Tibial artery (tissue), 4 donors: ENCODE data around the gene NDUFA7.
"Not testable (repeated sequence)": the region's sequence is repeated elsewhere in the genome, so short reads cannot be mapped to it uniquely, and the experiment has no call there.

ENCODE experiments used
- DNase-seq, 2 donors: peaks; one replicate each; pipeline ENCODE4 v3.0.0-alpha.2; 2019
- H3K27ac ChIP-seq, 2 donors: fragments of 200-600 bp; sonication (generic) in 1 of 2; 1 replicate in 1 of 2; 2 replicates in 1 of 2; pipeline ENCODE4 v1.5.1; 2018 to 2019; ENCODE audit warnings: mild to moderate bottlenecking in 1 of 2
- H3K27me3 ChIP-seq, 2 donors: fragments of 200-600 bp; sonication (generic) in 1 of 2; one replicate each; pipeline versions ENCODE4 v1.5.1 to v1.6.0; 2016 to 2019
- H3K36me3 ChIP-seq, 3 donors: fragments of 200-600 bp; sonication (generic) in 2 of 3; one replicate each; pipeline ENCODE4 v1.5.1; 2016 to 2019; ENCODE audit warnings: mild to moderate bottlenecking in 2 of 3
- H3K4me1 ChIP-seq, 4 donors: fragments of 200-600 bp; sonication (generic) in 2 of 4; 1 replicate in 3 of 4; 2 replicates in 1 of 4; pipeline ENCODE4 v1.5.1; 2016 to 2019
- H3K4me3 ChIP-seq, 2 donors: fragments of 200-600 bp; sonication (generic) in 1 of 2; 1 replicate in 1 of 2; 2 replicates in 1 of 2; pipeline ENCODE4 v1.5.1; 2018 to 2019; ENCODE audit warnings: mild to moderate bottlenecking in 2 of 2
- H3K9me3 ChIP-seq, 3 donors: fragments of 200-600 bp; sonication (generic) in 1 of 3; one replicate each; pipeline ENCODE4 v1.5.1; 2016 to 2019
- CTCF ChIP-seq, 2 experiments: fragments of 200-600 bp in 1 of 2; fragments of 450-650 bp in 1 of 2; IDR thresholded peaks; one replicate each; pipeline ENCODE4 v1.5.1; 2017 to 2019; ENCODE audit warnings: antibody characterized with exemption in 2 of 2, mild to moderate bottlenecking in 1 of 2, moderate library complexity in 1 of 2
- intact Hi-C: fragments of 100-400 bp; cut with DNase I; formaldehyde crosslinking; loops from one replicate; pipeline ENCODE4 v1.15.0; 2023; ENCODE audit warnings: low total_unique reads

The NDUFA7 gene

GRCh38 chr19:8265872-8266271 is 55.3 kb downstream of the NDUFA7 start:
- peaks cover 0 to 6% of the 10 kb centered on the region in 2 donors for H3K27me3 ChIP-seq
- H3K27ac ChIP-seq: no peak overlapping the region
- H3K4me3 ChIP-seq: no peak overlapping the region
- intact Hi-C loops: loop anchor here (10.0 kb wide), 2 partner anchors 239 to 379 kb away; partner anchors contain the start of gene PRAM1
- no peak for TF ChIP-seq CTCF (IDR thresholded peaks at IDR 0.05)
- peak in 1 of 2 donors; percentile 6 for DNase-seq
- H3K36me3 ChIP-seq: peaks cover 0 to 15% (median 5%) of the 10 kb centered on the region in 3 donors
- H3K4me1 ChIP-seq: peaks cover 0 to 13% (median 6%) of the 10 kb centered on the region in 4 donors
- H3K9me3 ChIP-seq: no peaks in the 10 kb centered on the region

- peaks cover 0 to 15% (median 5%) of the 10 kb centered on the region in 3 donors for H3K36me3 ChIP-seq
- not testable (repeated sequence) for H3K4me1 ChIP-seq, H3K27ac ChIP-seq, H3K9me3 ChIP-seq, DNase-seq, H3K27me3 ChIP-seq, H3K4me3 ChIP-seq
- intact Hi-C loops: loop anchor here (10.0 kb wide), 2 partner anchors 241 to 381 kb away; partner anchors contain the start of gene PRAM1
Observed at GRCh38 chr19:8264248-8264647, 56.9 kb downstream of the NDUFA7 start.

- Histone ChIP-seq H3K27me3 (peaks cover 0 to 6% of the 10 kb centered on the region in 2 donors), H3K4me1 (no peaks in the 10 kb centered on the region), H3K27ac (no peak overlapping the region), H3K4me3 (no peak overlapping the region), H3K36me3 (peaks cover 0 to 28% (median 11%) of the 10 kb centered on the region in 3 donors), H3K9me3 (no peaks in the 10 kb centered on the region)
- no peak for TF ChIP-seq CTCF (IDR thresholded peaks at IDR 0.05)
- intact Hi-C loops: loop anchor here (10.0 kb wide), 2 partner anchors 242 to 382 kb away; partner anchors contain the start of gene PRAM1
- peak in 1 of 2 donors; percentile 39 for DNase-seq
Observed at GRCh38 chr19:8262431-8262830, 58.7 kb downstream of the NDUFA7 start.

GRCh38 chr19:8261881-8262280 is 59.3 kb downstream of the NDUFA7 start:
- intact Hi-C loops: loop anchor here (10.0 kb wide), 2 partner anchors 243 to 383 kb away; partner anchors contain the start of gene PRAM1
- H3K4me3 ChIP-seq: no peak overlapping the region
- no peaks in the 10 kb centered on the region for H3K4me1 ChIP-seq
- H3K36me3 ChIP-seq: peaks cover 0 to 34% (median 17%) of the 10 kb centered on the region in 3 donors
- peak in 1 of 2 donors; percentile 59 for DNase-seq
- H3K9me3 ChIP-seq: no peaks in the 10 kb centered on the region
- peaks cover 0 to 6% of the 10 kb centered on the region in 2 donors for H3K27me3 ChIP-seq
- no peak for TF ChIP-seq CTCF (IDR thresholded peaks at IDR 0.05)
- no peak overlapping the region for H3K27ac ChIP-seq

GRCh38 chr19:8261347-8261746 is 59.8 kb downstream of the NDUFA7 start:
- H3K4me3 ChIP-seq: no peak overlapping the region
- no peaks in the 10 kb centered on the region for H3K4me1 ChIP-seq
- peak in 1 of 2 donors; percentile 25 for DNase-seq
- H3K36me3 ChIP-seq: peaks cover 0 to 39% (median 22%) of the 10 kb centered on the region in 3 donors
- H3K9me3 ChIP-seq: no peaks in the 10 kb centered on the region
- no peak for TF ChIP-seq CTCF (IDR thresholded peaks at IDR 0.05)
- no peak overlapping the region for H3K27ac ChIP-seq
- peaks cover 0 to 6% of the 10 kb centered on the region in 2 donors for H3K27me3 ChIP-seq
- intact Hi-C loops: loop anchor here (10.0 kb wide), 2 partner anchors 243 to 383 kb away; partner anchors contain the start of gene PRAM1
